Measurements from ENCODE around the gene PLEKHA6.

DNA sequence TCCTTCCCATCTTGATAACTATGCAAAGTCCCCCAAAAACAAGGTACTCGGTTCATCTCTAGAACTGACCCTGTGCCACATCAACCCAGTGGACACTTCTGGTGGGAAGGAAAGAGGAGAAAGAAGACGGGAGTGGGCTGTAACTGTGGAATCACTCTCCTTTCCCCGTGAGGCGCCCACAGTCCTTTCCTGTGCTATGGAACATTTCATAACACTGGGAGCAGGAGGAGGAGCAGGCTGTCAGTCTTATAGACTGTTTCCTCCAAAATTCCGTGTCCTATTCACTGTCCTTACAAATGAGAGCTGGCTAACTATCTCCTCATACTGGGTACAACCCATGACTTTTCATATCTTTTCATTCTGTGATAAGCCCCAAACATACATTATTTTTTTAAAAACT, 40.7 kb downstream of the PLEKHA6 start:
- TF ChIP-seq KDM5A (IDR thresholded peaks at IDR 0.05; ENCODE audit: low read length) (no peak), SIN3A (conservative IDR thresholded peaks at IDR 0.05 in 1 of 2, IDR thresholded peaks at IDR 0.05 in 1 of 2; ENCODE audit: low read depth in 1 of 2, low read length in 2 of 2) (no peak), EP300 (IDR thresholded peaks at IDR 0.05; ENCODE audit: borderline replicate concordance in 1 of 2, low read depth in 2 of 2, low read length in 2 of 2) (no peak)
- TF ChIP-seq, protein P1, sequence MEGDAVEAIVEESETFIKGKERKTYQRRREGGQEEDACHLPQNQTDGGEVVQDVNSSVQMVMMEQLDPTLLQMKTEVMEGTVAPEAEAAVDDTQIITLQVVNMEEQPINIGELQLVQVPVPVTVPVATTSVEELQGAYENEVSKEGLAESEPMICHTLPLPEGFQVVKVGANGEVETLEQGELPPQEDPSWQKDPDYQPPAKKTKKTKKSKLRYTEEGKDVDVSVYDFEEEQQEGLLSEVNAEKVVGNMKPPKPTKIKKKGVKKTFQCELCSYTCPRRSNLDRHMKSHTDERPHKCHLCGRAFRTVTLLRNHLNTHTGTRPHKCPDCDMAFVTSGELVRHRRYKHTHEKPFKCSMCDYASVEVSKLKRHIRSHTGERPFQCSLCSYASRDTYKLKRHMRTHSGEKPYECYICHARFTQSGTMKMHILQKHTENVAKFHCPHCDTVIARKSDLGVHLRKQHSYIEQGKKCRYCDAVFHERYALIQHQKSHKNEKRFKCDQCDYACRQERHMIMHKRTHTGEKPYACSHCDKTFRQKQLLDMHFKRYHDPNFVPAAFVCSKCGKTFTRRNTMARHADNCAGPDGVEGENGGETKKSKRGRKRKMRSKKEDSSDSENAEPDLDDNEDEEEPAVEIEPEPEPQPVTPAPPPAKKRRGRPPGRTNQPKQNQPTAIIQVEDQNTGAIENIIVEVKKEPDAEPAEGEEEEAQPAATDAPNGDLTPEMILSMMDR (IDR thresholded peaks at IDR 0.05; ENCODE audit: control extremely low read depth in 1 of 3, insufficient read depth in 1 of 3, low read depth in 1 of 3, low read length in 3 of 3), result no peak
